NB4 (cell line): Measurements from ENCODE around the gene PALMD.

Source experiments
- DNase-seq: peaks from one replicate; pipeline ENCODE4 v3.0.0; 2010; ENCODE audit warnings: low read depth
- H3K4me3 ChIP-seq: one replicate; pipeline ENCODE4 v1.5.1; 2011; ENCODE audit warnings: mild to moderate bottlenecking, low read depth, low read length, moderate library complexity
- MYC ChIP-seq: IDR thresholded peaks from 2 replicates; pipeline ENCODE4 v1.6.1; 2011; ENCODE audit warnings: low read depth, low read length
- POLR2A ChIP-seq: IDR thresholded peaks from 2 replicates; pipeline ENCODE4 v1.6.1; 2011; ENCODE audit warnings: mild to moderate bottlenecking; ENCODE audit not compliant: insufficient read length; ENCODE audit errors: extremely low read depth
- TF ChIP-seq, protein P1 (sequence below): IDR thresholded peaks from 2 replicates; pipeline ENCODE4 v1.6.1; 2011; ENCODE audit warnings: low read depth, low read length
- TF ChIP-seq, protein P2 (sequence below): IDR thresholded peaks from one replicate; pipeline ENCODE4 v1.5.1; 2012; ENCODE audit warnings: low read depth, low read length

PALMD gene

DNA sequence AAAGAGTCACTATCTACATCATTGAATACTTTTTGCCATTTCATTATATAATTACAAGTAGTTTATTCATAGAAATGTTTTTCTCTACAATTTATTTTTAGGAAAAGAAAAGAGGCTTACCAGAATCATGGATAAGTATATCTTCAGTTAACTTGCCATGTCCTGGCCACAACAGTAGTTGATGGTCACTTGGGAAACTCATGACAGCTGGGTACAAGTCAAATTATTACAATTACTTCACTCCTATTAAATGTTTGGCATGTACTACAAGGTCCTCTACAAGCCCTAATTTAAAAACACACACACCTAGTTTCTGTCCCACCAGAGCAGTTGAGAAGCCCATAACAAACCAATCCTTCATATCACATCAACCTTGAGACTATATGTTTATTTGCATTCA is 29.4 kb downstream of the PALMD start:
- no peak for DNase-seq
- TF ChIP-seq, protein P1, sequence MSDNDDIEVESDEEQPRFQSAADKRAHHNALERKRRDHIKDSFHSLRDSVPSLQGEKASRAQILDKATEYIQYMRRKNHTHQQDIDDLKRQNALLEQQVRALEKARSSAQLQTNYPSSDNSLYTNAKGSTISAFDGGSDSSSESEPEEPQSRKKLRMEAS: no peak
- TF ChIP-seq POLR2A (no peak), MYC (no peak)
- TF ChIP-seq, protein P2, sequence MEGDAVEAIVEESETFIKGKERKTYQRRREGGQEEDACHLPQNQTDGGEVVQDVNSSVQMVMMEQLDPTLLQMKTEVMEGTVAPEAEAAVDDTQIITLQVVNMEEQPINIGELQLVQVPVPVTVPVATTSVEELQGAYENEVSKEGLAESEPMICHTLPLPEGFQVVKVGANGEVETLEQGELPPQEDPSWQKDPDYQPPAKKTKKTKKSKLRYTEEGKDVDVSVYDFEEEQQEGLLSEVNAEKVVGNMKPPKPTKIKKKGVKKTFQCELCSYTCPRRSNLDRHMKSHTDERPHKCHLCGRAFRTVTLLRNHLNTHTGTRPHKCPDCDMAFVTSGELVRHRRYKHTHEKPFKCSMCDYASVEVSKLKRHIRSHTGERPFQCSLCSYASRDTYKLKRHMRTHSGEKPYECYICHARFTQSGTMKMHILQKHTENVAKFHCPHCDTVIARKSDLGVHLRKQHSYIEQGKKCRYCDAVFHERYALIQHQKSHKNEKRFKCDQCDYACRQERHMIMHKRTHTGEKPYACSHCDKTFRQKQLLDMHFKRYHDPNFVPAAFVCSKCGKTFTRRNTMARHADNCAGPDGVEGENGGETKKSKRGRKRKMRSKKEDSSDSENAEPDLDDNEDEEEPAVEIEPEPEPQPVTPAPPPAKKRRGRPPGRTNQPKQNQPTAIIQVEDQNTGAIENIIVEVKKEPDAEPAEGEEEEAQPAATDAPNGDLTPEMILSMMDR: no peak
- no peak overlapping the region for H3K4me3 ChIP-seq

DNA sequence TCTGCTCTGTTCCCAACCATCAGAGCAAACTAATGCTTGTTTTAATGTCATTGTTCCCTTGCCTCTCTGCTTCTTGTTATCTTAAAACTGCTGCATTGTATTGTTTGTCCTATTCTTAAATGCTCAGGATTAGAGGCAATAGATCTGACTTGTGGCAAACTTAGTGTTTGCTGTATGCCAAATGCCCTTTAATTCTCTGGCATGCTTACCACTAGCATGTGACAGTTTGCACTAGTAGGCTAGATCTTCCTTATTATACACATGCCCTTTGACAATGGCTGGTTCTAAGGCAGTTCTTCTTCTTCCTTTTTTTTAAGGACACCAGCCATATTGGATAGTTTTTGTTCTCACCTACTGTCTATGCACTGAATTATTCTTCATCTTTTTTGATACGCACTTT is 30.1 kb downstream of the PALMD start:
- no peak for DNase-seq
- TF ChIP-seq POLR2A (no peak), MYC (no peak)
- TF ChIP-seq, protein P2: no peak
- TF ChIP-seq, protein P1: no peak
- H3K4me3 ChIP-seq: no peak overlapping the region

DNA sequence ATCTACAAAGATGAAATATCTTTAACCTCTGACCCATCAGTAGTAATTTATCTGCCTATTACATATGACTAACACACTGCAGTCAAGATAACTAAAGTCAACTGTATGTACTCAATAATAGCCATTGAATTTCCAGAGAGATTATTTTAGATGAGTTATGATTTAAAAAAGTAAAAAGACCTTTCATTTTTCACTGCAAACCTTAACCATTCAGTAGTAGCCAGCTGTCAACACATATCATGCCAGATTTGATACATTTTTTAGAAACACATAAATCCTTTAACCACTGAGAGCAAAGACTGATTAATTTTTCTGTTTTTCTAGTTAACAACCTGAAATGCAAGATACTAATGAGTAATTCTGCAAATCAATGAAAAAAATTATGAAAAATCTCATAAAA is 31.0 kb downstream of the PALMD start:
- DNase-seq: no peak
- TF ChIP-seq, protein P2: no peak

DNA sequence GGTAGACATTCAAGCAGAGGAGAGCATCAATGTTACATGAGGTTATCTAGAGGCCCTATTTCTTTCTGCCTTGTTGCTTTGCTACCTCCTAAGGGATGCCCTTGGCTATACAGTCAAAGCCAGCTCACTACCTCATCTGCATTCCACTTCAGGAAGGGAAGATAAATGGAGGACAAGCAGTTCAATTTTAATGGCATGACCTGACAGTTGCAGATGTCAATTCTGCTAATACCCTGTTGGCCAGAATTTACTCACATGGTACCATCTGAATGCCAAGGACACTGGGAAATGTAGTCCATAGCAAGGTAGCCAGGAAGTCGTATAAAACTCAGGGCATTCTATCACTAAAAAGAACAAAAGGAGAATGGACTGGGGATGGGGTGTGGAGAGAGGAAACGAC is 31.5 kb downstream of the PALMD start:
- H3K4me3 ChIP-seq: no peak overlapping the region
- TF ChIP-seq, protein P2: no peak
- TF ChIP-seq MYC: no peak
- TF ChIP-seq, protein P1: no peak
- TF ChIP-seq POLR2A: no peak
- DNase-seq: no peak

More for the DNA sequence above, 31.0 kb downstream of the PALMD start:
- H3K4me3 ChIP-seq: no peak overlapping the region

DNA sequence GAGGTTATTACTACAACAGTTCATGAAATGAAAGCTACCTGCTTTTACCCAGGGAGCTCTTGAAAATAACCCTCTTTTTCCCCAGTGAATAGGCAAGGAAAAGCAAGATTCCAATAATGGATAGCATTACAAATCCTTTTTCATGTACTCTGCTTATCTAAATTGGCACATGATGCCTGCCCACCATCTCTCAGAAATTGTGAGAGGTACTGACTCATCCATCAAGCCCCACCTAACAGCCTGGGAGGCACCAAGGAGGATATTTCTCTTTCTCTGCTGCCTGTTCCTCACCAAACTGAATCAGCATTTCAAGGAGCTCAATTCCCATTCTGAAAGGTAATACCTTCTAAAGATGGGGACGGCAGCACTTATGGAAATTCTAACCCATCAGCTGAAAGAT is 34.4 kb downstream of the PALMD start:
- no peak for DNase-seq
- H3K4me3 ChIP-seq: no peak overlapping the region
- TF ChIP-seq, protein P2: no peak
- TF ChIP-seq MYC (no peak), POLR2A (no peak)
- TF ChIP-seq, protein P1: no peak

DNA sequence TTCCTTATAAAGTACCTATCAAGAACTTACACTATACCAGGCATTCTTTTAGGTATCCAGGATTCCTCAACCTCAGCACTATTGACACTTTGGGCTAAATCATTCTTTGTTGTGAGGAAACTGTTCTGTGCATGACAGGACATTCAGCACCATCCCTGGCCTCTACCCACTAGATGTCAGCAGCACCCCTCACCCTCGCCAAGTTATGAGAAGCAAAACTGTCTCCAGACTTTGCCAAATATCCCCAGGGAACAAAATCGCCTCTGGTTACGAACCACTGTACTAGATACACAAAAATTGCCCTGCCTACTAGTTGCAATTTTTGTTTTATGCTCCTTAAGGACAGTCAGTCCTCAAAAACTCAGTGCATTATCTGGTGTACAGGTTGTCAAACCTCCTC is 35.7 kb downstream of the PALMD start:
- no peak overlapping the region for H3K4me3 ChIP-seq
- DNase-seq: peak; percentile 41
- TF ChIP-seq MYC (no peak), POLR2A (no peak)
- TF ChIP-seq, protein P1: no peak
- TF ChIP-seq, protein P2: no peak
